ENCODE results near the gene NOTCH1.

The NOTCH1 gene

DNA sequence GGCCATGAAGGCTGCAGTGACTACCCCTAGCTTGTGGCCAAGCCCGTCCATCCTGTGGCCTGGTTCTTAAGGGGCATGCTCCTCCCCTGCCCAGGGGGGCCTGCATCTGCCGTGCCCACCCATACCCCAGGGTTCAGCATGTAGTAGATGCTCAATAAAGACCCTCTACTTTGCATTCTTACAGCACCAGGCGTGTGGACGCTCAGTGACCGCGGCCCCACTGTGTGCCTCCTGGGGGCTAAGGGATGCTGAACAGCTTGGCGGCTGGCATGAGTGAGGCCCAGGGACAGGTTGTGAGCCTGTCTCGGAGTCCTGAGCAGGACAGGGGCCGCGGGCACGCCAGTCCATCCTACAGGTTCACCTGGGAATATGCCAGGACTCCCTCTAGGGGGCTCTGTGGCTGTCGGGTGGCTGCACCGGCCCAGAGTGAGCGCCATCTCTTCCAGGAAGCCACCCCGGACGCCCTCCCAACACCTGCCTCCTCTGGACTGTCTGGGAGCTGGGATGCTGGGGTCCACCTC, 9.1 kb downstream of the NOTCH1 start:
- ATAC-seq: no peak
- H3K27ac Mint-ChIP-seq: no peak overlapping the region
- peaks cover 6% of the 10 kb centered on the region for H3K36me3 Mint-ChIP-seq
- no peaks in the 10 kb centered on the region for H3K27me3 Mint-ChIP-seq
- peaks cover 80% of the 10 kb centered on the region for H3K4me1 Mint-ChIP-seq
- H3K4me3 Mint-ChIP-seq: no peak overlapping the region
- H3K9me3 Mint-ChIP-seq: no peaks in the 10 kb centered on the region

DNA sequence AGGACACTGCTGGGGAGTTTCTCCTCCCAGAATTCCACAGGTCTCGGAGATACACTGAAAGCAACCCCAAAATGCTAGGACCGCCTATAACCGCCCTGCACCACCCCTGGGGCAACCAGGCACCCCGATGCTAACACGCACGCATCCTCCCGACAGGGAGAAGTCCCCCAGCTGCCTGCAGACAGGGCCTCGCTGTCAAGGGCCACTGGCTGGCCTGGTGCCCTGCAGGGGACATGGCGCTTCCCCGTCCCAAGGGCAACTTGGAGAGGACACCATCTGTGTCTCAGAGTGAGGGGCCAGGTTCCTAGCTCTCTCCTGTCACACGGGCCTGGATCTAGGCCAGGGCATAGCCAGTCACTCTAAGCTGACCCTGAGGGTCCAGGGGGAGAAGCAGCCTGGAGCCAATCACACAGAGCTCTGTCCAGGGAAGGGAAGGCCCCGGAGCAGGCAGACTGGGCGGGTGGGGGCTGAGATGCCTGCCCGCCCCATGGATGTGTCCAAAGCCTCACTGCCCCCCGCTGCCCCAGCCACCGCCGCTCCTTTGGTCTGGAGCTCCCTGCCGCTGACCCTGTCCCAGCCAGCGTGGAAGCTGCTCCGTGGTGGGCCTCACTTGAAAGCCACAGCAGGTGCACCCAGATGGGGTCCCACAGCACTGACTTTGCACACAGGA, 9.7 kb downstream of the NOTCH1 start:
- H3K9me3 Mint-ChIP-seq: no peaks in the 10 kb centered on the region
- peaks cover 83% of the 10 kb centered on the region for H3K4me1 Mint-ChIP-seq
- H3K36me3 Mint-ChIP-seq: peaks cover 6% of the 10 kb centered on the region
- no peak overlapping the region for H3K4me3 Mint-ChIP-seq
- H3K27me3 Mint-ChIP-seq: no peaks in the 10 kb centered on the region
- no peak overlapping the region for H3K27ac Mint-ChIP-seq
- no peak for ATAC-seq

DNA sequence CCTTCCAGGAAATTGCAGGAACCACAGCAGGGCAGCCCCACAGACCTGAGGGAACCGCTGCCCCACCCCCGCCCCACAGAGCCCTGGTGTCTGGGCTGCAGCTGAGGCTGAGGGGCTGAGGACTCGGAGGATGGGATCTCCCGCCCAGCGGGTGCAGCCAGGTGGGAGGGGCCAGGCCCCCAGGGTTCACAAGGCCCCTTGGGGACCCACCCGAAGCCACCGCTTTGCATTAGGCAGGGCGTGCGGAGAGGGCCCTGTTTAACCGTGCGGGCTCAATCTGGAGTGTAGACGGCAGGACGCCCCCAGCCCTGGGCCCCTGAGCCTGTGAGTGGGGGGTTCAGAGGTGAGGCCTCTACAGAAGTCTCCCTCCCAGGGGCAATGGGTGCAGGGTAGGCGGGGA, 10.8 kb downstream of the NOTCH1 start:
- ATAC-seq: peak; percentile 25
- Mint-ChIP-seq H3K36me3 (peaks cover 6% of the 10 kb centered on the region), H3K9me3 (no peaks in the 10 kb centered on the region), H3K4me3 (peak overlapping the region; percentile 2), H3K4me1 (peaks cover 83% of the 10 kb centered on the region), H3K27ac (no peak overlapping the region), H3K27me3 (no peaks in the 10 kb centered on the region)

GRCh38 chr9:136534366-136534765, 11.5 kb downstream of the NOTCH1 start:
- ATAC-seq: no peak

GRCh38 chr9:136533775-136534157, 12.1 kb downstream of the NOTCH1 start:
- Mint-ChIP-seq H3K36me3 (peaks cover 6% of the 10 kb centered on the region), H3K9me3 (no peaks in the 10 kb centered on the region), H3K4me3 (peak overlapping the region; percentile 51), H3K4me1 (peaks cover 81% of the 10 kb centered on the region), H3K27me3 (no peaks in the 10 kb centered on the region), H3K27ac (peak overlapping the region; percentile 44)
- ATAC-seq: peak; percentile 47

More at GRCh38 chr9:136534366-136534765, 11.5 kb downstream of the NOTCH1 start:
- Mint-ChIP-seq H3K27me3 (no peaks in the 10 kb centered on the region), H3K36me3 (peaks cover 6% of the 10 kb centered on the region), H3K4me1 (peaks cover 82% of the 10 kb centered on the region), H3K27ac (peak overlapping the region; percentile 44), H3K4me3 (peak overlapping the region; percentile 51), H3K9me3 (no peaks in the 10 kb centered on the region)

DNA sequence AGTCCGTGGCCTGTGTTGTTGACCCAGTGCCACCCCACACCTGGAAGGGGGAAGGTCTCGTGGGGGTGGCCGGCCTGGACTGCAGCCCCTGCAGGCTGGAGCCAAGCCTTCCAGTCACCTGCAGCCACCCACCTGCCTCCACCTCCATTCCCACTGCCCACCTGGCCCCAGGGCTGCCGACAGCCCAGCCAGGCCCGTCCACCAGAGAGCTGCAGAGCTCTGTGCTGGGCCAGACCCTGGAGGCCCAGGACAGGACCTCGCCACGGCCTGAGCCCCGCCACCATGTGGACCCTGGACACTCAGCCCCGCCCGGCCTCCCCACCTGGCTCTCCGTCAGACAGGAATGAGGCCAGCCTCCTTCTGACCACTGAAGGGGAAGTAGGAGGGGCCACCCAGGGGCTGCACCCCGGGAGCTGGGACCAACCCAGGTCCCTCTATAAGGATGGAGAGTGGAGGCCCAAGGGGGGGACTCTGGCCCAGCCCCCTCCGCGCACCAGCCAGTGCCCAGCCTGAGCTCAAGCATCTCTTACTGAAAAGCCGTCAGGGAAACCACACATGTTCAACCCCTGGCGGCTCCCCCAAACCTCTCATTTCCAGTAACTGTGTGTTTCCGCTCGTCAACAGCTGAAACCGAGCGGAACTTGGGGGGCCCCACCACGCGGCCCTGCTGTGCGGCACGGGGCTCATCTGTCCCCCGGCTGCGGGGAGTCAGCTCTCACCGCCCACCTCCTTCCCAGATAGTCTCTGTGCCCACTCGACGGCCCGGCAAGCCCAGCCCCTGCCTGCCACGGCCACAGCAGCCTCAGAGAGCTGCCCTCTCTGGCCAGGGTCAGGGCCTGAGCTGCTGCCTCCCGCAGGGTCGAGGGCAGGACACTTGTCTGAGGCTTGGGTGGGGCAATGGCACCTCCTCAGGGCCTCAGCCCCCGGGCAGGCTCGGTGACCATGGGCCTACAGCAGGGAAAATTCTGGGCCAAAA, 12.8 kb downstream of the NOTCH1 start:
- H3K4me1 Mint-ChIP-seq: peaks cover 78% of the 10 kb centered on the region
- H3K36me3 Mint-ChIP-seq: peaks cover 6% of the 10 kb centered on the region
- H3K9me3 Mint-ChIP-seq: no peaks in the 10 kb centered on the region
- H3K27me3 Mint-ChIP-seq: no peaks in the 10 kb centered on the region
- H3K4me3 Mint-ChIP-seq: peak overlapping the region; percentile 51
- peak overlapping the region; percentile 44 for H3K27ac Mint-ChIP-seq
- peak; percentile 55 for ATAC-seq

GRCh38 chr9:136531904-136532798, 13.7 kb downstream of the NOTCH1 start:
- H3K36me3 Mint-ChIP-seq: peaks cover 6% of the 10 kb centered on the region
- no peaks in the 10 kb centered on the region for H3K27me3 Mint-ChIP-seq
- ATAC-seq: no peak
- H3K4me3 Mint-ChIP-seq: peak overlapping the region; percentile 30
- H3K9me3 Mint-ChIP-seq: no peaks in the 10 kb centered on the region
- peak overlapping the region; percentile 44 for H3K27ac Mint-ChIP-seq
- H3K4me1 Mint-ChIP-seq: peaks cover 75% of the 10 kb centered on the region

DNA sequence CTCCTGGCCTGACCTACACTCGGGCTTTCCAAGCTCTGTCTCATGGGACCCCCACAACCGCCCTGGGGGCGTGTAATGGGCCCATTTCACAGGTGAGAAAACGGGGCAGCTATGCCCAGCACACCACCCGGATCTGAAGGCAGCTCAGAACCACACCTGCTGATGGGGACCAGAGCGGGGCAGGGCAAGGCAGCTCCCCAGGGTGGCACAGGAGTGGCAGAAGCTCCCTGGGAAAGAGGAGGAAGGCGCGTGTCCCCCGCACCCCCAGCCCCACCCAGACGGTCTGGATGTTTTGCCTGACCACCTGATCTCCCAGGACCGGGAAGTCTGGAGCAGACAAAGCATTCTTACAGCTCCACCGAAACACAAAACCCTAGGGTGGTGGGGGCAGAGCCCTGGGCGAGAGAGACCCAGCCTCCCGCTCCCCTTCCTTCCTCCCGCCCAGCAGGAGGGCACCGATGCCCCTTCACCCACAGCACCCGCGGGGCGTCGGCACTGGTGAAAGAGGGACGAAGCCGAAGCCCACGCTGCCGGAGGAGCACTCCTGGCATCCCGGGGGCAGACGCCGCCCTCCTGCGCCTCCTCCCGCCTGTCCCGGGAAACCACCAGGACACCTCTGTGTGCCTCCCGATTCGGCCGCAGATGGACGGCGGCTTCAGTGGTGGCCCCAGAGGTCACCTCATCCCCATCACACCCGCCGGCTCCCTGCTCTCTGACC, 14.5 kb downstream of the NOTCH1 start:
- no peaks in the 10 kb centered on the region for H3K27me3 Mint-ChIP-seq
- no peaks in the 10 kb centered on the region for H3K9me3 Mint-ChIP-seq
- ATAC-seq: no peak
- no peak overlapping the region for H3K27ac Mint-ChIP-seq
- peaks cover 6% of the 10 kb centered on the region for H3K36me3 Mint-ChIP-seq
- H3K4me1 Mint-ChIP-seq: peaks cover 71% of the 10 kb centered on the region
- H3K4me3 Mint-ChIP-seq: no peak overlapping the region

- H3K4me1 Mint-ChIP-seq: peaks cover 74% of the 10 kb centered on the region
- no peak overlapping the region for H3K4me3 Mint-ChIP-seq
- no peak overlapping the region for H3K27ac Mint-ChIP-seq
- ATAC-seq: no peak
- H3K36me3 Mint-ChIP-seq: peaks cover 6% of the 10 kb centered on the region
- H3K27me3 Mint-ChIP-seq: no peaks in the 10 kb centered on the region
- no peaks in the 10 kb centered on the region for H3K9me3 Mint-ChIP-seq
Measured at GRCh38 chr9:136530461-136531089, 15.3 kb downstream of the NOTCH1 start.

GRCh38 chr9:136529516-136530460, 16.1 kb downstream of the NOTCH1 start:
- H3K4me1 Mint-ChIP-seq: peaks cover 70% of the 10 kb centered on the region
- no peak overlapping the region for H3K27ac Mint-ChIP-seq
- H3K4me3 Mint-ChIP-seq: no peak overlapping the region

DNA sequence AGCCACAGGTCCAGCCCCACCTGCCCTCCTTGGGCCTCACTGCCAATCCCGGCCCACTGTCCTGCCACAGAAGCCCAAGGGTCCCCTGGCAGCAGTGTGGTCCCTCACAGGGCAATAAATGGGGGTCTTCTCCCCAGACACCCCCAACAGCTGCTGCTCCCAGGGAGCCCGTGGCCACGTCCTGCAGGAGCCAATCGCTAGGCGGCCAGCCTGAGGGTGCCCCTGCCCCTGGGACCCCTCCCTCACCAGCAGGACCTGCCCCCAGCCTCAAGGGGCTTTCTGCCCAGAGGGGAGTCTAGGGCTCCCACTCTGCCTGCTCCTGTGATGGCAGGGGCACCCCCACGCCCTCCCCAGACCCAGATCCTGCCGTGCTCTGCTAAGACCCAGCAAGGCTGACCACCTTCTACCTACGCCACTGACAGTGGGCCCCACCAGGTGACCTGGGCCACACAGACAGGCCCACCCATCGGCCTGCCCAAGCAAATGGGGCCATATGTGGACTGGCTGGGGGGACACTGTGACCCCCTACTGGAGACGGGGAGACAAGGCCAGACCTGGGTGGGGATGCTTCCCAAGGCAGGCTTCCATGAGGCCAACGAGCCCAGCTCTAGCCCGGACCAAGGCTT, 17.0 kb downstream of the NOTCH1 start:
- Mint-ChIP-seq H3K4me3 (no peak overlapping the region), H3K9me3 (no peaks in the 10 kb centered on the region), H3K27me3 (no peaks in the 10 kb centered on the region), H3K36me3 (no peaks in the 10 kb centered on the region), H3K27ac (peak overlapping the region; percentile 6), H3K4me1 (peaks cover 61% of the 10 kb centered on the region)
- ATAC-seq: no peak

More at GRCh38 chr9:136529516-136530460, 16.1 kb downstream of the NOTCH1 start:
- peaks cover 6% of the 10 kb centered on the region for H3K36me3 Mint-ChIP-seq
- no peaks in the 10 kb centered on the region for H3K9me3 Mint-ChIP-seq
- no peak for ATAC-seq
- no peaks in the 10 kb centered on the region for H3K27me3 Mint-ChIP-seq

- Mint-ChIP-seq H3K4me1 (peaks cover 52% of the 10 kb centered on the region), H3K27me3 (no peaks in the 10 kb centered on the region), H3K27ac (peak overlapping the region; percentile 6), H3K9me3 (no peaks in the 10 kb centered on the region), H3K36me3 (peaks cover 5% of the 10 kb centered on the region), H3K4me3 (no peak overlapping the region)
- ATAC-seq: peak; percentile 15
Measured at GRCh38 chr9:136527721-136528710, 17.8 kb downstream of the NOTCH1 start.
